Occipital lobe (tissue), 2 donors: Measurements from ENCODE around the gene GTSE1. TPM values are rescaled to one million over a fixed set of nuclear protein-coding genes. Genes with fewer than 3 reads are reported as not detected.
"Not testable (repeated sequence)": the region's sequence is repeated elsewhere in the genome, so short reads cannot be mapped to it uniquely, and the experiment has no call there.

Experiments
- DNase-seq: peaks from one replicate; lab custom pipeline; 2025; lab: John Stamatoyannopoulos, UW
- total RNA-seq: library from RNA; depleted of rRNA; stranded (reverse); fragments of >200 nt; gene quantifications from one replicate; pipeline ENCODE4 v1.2.3, GENCODE V29; 2014

The GTSE1 gene
- total RNA-seq, result 1.1 TPM

GRCh38 chr22:46296257-46297150, at the start of gene GTSE1:
Gene GTSE1 (plus strand): TSS chr22:46296870. CDS start chr22:46297401, 531 bp downstream.
- peak; percentile 95 for DNase-seq

- no peak for DNase-seq
Observed at GRCh38 chr22:46247443-46247975, 49.2 kb upstream of the GTSE1 start.

- peak; percentile 88 for DNase-seq
Observed at GRCh38 chr22:46250035-46250782, 46.5 kb upstream of the GTSE1 start, which contains the start of gene CDPF1. Gene CDPF1 (minus strand): TSS chr22:46250293. CDS start chr22:46248284, 2,009 bp downstream.

GRCh38 chr22:46250783-46251125, 45.9 kb upstream of the GTSE1 start:
- no peak for DNase-seq

GRCh38 chr22:46251266-46251665, 45.4 kb upstream of the GTSE1 start:
- no peak for DNase-seq

GRCh38 chr22:46251816-46252380, 44.8 kb upstream of the GTSE1 start:
- no peak for DNase-seq

GRCh38 chr22:46256358-46256958, 40.2 kb upstream of the GTSE1 start:
- DNase-seq, result no peak

- DNase-seq, result no peak
Observed at GRCh38 chr22:46259374-46259773, 37.3 kb upstream of the GTSE1 start.

- no peak for DNase-seq
Observed at GRCh38 chr22:46260038-46260437, 36.6 kb upstream of the GTSE1 start.

GRCh38 chr22:46262449-46263215, 34.0 kb upstream of the GTSE1 start:
- no peak for DNase-seq

GRCh38 chr22:46263216-46263590, 33.5 kb upstream of the GTSE1 start, which contains the start of gene PKDREJ:
Gene PKDREJ (minus strand): TSS chr22:46263343. CDS start chr22:46263322, 21 bp downstream.
- DNase-seq, result no peak

- DNase-seq, result not testable (repeated sequence)
Observed at GRCh38 chr22:46264520-46264919, 32.1 kb upstream of the GTSE1 start.

GRCh38 chr22:46265627-46266026, 31.0 kb upstream of the GTSE1 start:
- not testable (repeated sequence) for DNase-seq

GRCh38 chr22:46267431-46268279, 29.0 kb upstream of the GTSE1 start, which contains the start of gene TTC38:
Gene TTC38 (plus strand): TSS chr22:46268008. CDS start chr22:46268040, 32 bp downstream.
- peak; percentile 78 for DNase-seq

GRCh38 chr22:46269564-46269963, 27.1 kb upstream of the GTSE1 start:
- DNase-seq, result no peak

GRCh38 chr22:46272196-46272595, 24.5 kb upstream of the GTSE1 start:
- no peak for DNase-seq

- DNase-seq, result no peak
Observed at GRCh38 chr22:46272762-46273431, 23.8 kb upstream of the GTSE1 start.

- no peak for DNase-seq
Observed at GRCh38 chr22:46273432-46274148, 23.1 kb upstream of the GTSE1 start.
